GM19238 (cell line): ENCODE measurements around the gene PKP4.

Experiments used
- DNase-seq: peaks from one replicate; pipeline ENCODE4 v3.0.0; 2011; ENCODE audit warnings: low spot score; ENCODE audit not compliant: insufficient read length

The PKP4 gene

GRCh38 chr2:158539176-158540005, 82.6 kb downstream of the PKP4 start:
- no peak for DNase-seq

DNA sequence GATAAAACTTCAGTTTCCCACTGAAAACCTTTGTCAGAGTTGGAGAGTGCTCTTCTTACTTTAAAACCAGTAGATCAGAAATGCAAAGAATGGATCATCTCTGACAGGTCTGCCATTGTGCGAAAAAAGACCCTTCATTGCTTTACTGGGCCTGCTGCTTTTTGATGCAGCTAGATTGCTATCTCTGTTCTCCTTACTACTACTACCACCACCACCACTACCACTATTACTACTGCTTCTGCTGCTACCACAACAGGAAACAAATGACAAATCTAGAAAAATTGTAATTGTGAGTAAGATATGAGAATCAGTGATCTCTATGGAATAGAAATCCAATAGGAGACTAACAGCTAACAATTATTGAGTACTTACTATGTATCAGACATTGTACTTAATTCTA, 85.8 kb downstream of the PKP4 start:
- DNase-seq = no peak

- DNase-seq = no peak
Measured at GRCh38 chr2:158543957-158544356, 87.2 kb downstream of the PKP4 start.

- DNase-seq = no peak
Measured at GRCh38 chr2:158544998-158545397, 88.2 kb downstream of the PKP4 start.

- peak; percentile 2 for DNase-seq
Measured at GRCh38 chr2:158546412-158547144, 89.8 kb downstream of the PKP4 start.

DNA sequence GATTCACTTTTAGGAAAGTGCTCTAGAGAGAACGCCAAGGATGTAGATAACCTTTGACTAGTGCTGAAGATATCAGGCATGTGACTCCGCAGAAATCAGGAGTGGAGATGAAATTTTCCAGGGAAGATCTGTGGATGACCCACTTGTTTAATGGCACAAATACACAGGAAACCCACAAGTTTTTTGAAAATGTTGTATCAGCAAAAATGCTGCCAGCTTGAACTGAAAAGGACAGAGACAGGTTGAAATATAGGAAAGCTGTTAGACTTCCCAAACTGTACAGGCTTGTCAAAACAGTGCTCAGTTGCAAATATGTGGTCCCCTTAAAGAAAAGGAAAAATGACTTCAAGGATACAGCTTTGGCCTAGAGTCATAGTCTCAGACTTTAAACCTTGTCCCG, 96.5 kb downstream of the PKP4 start:
- DNase-seq = no peak

GRCh38 chr2:158554996-158555395, 98.2 kb downstream of the PKP4 start:
- DNase-seq = no peak

- no peak for DNase-seq
Measured at GRCh38 chr2:158556124-158556523, 99.4 kb downstream of the PKP4 start.

GRCh38 chr2:158557752-158558151, 101.0 kb downstream of the PKP4 start:
- no peak for DNase-seq

DNA sequence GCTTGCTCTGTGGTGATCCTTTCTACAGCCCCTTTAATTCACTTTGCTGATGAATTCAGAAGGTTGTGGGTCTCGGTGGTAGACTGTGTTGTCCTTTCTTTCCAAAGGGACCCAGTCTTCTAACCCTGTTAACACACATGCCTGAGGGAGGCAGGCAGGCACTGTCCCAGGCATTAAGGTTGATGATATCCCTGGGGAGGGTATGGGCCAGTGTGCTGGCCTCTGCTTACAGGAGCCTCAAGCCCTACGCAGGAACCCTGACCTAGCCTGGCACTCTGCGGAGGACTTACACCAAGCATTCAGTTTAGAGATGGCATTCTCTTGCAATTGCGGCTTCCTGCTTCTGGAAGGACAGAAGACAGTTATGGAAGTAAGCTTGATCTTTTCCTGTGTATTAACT, 102.5 kb downstream of the PKP4 start:
- no peak for DNase-seq

GRCh38 chr2:158560259-158560658, 103.5 kb downstream of the PKP4 start:
- DNase-seq = no peak

DNA sequence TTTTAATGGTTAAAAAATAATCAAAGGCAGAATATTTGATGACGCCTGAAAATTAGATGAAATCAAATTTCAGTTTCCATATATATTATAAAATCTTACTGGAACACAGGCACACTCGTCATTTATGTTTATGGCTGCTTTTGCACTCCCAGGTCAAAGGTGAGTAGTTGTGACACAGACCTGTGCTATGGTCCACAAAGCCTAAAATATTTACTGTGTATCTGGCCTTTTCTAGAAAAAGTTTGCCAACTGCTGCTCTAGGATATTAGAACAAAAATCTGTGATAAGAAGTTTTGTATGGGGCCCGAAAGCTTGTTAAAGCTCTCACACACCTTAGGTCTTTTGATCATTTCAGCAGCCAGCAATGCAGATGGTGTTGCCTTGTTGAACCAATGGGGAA, 104.3 kb downstream of the PKP4 start:
- no peak for DNase-seq

- DNase-seq = no peak
Measured at GRCh38 chr2:158567208-158567607, 110.5 kb downstream of the PKP4 start.

DNA sequence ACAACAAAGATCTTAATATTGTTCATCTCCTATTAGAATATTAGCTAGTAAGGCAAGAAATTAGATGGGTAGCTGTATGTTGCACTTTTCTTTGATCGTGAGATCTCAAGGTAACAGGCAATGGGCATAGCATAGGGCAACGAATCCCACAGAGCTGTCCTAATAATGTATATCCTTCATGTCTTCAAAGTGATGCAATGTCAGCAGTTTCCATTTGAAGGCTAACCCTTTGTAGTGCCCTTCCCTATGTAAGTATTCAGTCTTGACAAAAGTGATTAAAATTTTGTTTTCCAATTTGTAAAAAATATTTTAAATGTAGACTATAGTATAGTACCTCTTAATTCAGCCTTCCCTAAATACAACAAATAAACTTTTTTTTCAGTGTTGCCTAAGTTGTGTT, 112.5 kb downstream of the PKP4 start:
- no peak for DNase-seq

- DNase-seq = no peak
Measured at GRCh38 chr2:158570869-158571268, 114.1 kb downstream of the PKP4 start.

DNA sequence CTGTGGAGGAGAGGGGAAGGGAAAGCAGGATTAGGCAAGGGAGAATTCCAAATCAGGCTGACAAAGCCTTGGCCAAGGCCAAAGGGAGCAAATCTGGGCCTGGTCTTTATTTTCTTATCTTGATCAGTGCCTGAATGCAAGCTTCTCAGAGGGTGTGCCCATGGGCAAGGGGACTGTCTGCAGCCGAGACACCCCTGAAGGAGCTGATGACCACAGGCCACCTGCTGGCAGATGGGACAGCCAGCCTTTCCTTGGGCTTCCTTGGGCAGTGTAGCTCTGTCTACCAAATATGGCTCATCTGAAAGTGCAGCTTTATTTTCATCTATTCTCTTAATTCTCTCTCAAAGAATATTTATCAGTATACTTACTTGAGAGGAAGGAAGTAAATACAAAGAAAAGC, 117.0 kb downstream of the PKP4 start:
- no peak for DNase-seq

DNA sequence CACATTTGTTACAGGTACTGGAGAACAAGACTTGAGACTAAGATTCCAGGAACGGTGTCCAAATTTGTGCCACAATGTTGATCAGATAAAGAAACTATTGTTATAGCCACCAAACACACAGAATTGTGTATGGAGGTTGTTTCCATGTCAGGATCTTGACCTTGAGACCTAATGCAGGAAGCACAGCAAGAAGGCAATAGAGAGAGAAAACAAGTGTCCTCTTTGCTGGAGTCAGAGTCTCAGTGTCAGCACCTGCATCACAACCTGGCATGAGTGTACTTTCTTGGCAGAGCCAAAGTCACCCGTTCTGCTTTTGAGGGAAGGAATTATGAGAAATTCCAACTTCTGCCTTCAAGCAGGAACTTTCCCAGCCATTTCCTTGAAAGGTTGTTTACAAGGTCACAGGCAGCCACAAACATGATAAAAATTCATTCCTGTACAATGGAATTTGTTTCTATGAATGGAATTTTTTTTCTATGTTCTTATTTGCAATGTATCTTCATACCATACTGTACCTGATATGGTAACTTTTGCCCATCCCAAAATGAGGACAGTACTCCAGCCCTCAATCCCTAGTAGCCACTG, 118.4 kb downstream of the PKP4 start:
- DNase-seq = no peak

DNA sequence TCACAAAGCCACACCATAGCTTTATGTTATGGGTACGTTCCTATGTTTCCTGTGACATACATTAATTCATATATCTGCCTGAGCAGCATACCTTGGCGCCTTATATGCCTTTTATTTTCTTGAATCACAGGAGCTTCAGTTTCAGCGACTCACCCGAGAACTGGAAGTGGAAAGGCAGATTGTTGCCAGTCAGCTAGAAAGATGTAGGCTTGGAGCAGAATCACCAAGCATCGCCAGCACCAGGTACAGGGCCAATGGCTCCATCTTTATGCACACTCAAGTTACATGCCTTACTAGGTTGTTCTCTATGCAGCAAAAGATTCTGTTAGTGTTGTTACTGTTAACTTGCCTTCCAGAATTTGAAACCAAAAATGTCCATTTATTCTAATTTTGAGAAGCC, 120.4 kb downstream of the PKP4 start:
- no peak for DNase-seq

GRCh38 chr2:158578703-158579330, 122.1 kb downstream of the PKP4 start:
- no peak for DNase-seq

DNA sequence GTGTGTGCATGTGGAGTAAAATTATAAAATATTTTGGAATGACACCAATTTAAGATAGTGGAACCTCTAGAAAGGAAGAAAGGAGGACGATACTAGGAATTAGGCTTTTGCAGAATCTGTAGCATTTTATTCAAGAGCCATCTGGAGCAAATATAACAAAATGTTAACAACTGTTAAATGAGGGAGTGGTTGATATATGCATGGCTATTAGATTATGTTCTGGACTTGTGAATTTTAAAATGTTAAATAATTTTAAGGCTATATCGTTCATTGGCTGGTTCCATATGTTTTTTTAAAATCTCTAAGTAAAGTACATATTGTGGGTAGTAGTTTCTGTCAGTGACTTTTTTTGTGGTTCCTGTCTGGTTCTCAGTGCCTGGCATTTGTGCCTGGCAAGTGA, 123.2 kb downstream of the PKP4 start:
- no peak for DNase-seq

DNA sequence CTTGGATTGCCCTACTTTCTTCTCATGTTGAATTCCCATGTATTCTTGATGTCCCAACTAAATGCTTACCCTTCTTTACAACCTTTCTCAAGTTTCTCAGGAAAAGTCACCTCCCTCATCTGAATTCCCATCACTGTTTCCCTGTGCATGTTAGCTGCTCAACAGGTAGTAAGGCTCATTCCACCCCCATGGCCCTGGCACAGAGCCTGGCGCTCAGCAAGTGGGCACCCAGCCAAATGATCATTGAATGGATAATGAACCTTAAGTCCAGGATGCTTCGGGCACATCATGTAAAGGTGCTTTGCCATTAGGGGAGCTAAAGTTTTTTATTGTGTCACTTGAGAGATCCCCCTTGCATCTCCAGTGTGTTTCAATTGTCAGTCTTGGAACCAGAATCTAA, 124.0 kb downstream of the PKP4 start:
- DNase-seq = no peak

DNA sequence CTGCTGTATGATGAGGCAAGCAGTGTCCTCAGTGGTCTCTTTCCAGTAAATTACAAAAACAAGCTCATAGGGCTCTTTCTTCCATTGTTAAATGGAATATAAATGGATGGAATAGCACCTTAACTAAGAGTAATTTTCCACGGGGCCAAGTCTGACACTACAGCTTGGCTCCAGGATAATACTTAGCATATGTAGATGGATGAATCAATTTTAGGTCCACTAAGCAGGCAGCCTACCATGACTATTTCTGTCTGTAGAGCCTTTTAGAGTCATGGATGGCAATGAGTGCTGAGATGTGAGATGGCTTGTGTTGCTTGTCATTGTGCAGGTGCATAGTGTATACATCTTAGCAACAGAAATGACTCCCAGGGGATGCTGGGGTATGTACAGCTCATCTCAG, 125.9 kb downstream of the PKP4 start:
- DNase-seq = no peak
